Neural progenitor cell (in vitro differentiated cells): ENCODE results near the gene ASB15. TPM values are rescaled to one million over a fixed set of nuclear protein-coding genes. Genes with fewer than 3 reads are reported as not detected.

ENCODE experiments used
- DNase-seq: peaks from one replicate; pipeline ENCODE4 v3.0.0-alpha.2; 2016; ENCODE audit warnings: low spot score
- H2AFZ ChIP-seq: fragments of 200-600 bp; sonication (generic); replicated peaks from 2 replicates; pipeline ENCODE4 v1.6.1; 2016; ENCODE audit warnings: antibody characterized with exemption
- H3F3A ChIP-seq: fragments of 200-600 bp; sonication (generic); 2 replicates; pipeline ENCODE4 v1.6.1; 2016; ENCODE audit warnings: antibody characterized with exemption, low read depth
- H3K27ac ChIP-seq: fragments of 200-600 bp; sonication (generic); 2 replicates; pipeline ENCODE4 v1.5.1; 2016; ENCODE audit warnings: mild to moderate bottlenecking
- H3K27me3 ChIP-seq: fragments of 200-600 bp; sonication (generic); 2 replicates; pipeline ENCODE4 v1.6.1; 2016; ENCODE audit warnings: mild to moderate bottlenecking, moderate library complexity
- H3K36me3 ChIP-seq: fragments of 200-600 bp; sonication (generic); 2 replicates; pipeline ENCODE4 v1.5.1; 2016
- H3K4me1 ChIP-seq: fragments of 200-600 bp; sonication (generic); 2 replicates; pipeline ENCODE4 v1.6.1; 2016; ENCODE audit warnings: mixed run types
- H3K4me2 ChIP-seq: fragments of 200-600 bp; sonication (generic); 2 replicates; pipeline ENCODE4 v1.6.1; 2016
- H3K4me3 ChIP-seq: fragments of 200-600 bp; sonication (generic); 2 replicates; pipeline ENCODE4 v1.5.1; 2016
- H3K79me2 ChIP-seq: fragments of 200-600 bp; sonication (generic); 2 replicates; pipeline ENCODE4 v1.6.1; 2016; ENCODE audit warnings: low read depth
- H3K9ac ChIP-seq: fragments of 200-600 bp; sonication (generic); 2 replicates; pipeline ENCODE4 v1.6.1; 2016
- H3K9me3 ChIP-seq: fragments of 200-600 bp; sonication (generic); 2 replicates; pipeline ENCODE4 v1.5.1; 2016; ENCODE audit warnings: low read depth
- H4K20me1 ChIP-seq: fragments of 200-600 bp; sonication (generic); 2 replicates; pipeline ENCODE4 v1.6.1; 2016; ENCODE audit warnings: low read depth
- H3K27ac Mint-ChIP-seq: 3 replicates; pipeline ENCODE4 v1.8.0; 2021; ENCODE audit warnings: mixed read lengths
- H3K27me3 Mint-ChIP-seq: 2 replicates; pipeline ENCODE4 v1.8.0; 2022; ENCODE audit warnings: low read depth, mild to moderate bottlenecking, inconsistent platforms, moderate library complexity, mixed read lengths; ENCODE audit not compliant: insufficient read depth
- H3K36me3 Mint-ChIP-seq: 3 replicates; pipeline ENCODE4 v1.8.0; 2021; ENCODE audit warnings: mixed read lengths
- H3K4me1 Mint-ChIP-seq: 3 replicates; pipeline ENCODE4 v1.8.0; 2021; ENCODE audit warnings: mixed read lengths
- H3K4me3 Mint-ChIP-seq: 3 replicates; pipeline ENCODE4 v1.8.0; 2021; ENCODE audit warnings: mild to moderate bottlenecking, moderate library complexity, mixed read lengths
- H3K9me3 Mint-ChIP-seq: 3 replicates; pipeline ENCODE4 v1.8.0; 2020; ENCODE audit warnings: mixed read lengths
- EZH2 ChIP-seq: fragments of 200-600 bp; sonication (generic); IDR thresholded peaks from 2 replicates; pipeline ENCODE4 v1.6.1; 2017; ENCODE audit warnings: antibody characterized with exemption, mild to moderate bottlenecking, moderate library complexity
- EZH2phosphoT487 ChIP-seq: fragments of 200-600 bp; sonication (generic); IDR thresholded peaks from 2 replicates; pipeline ENCODE4 v1.6.1; 2017; ENCODE audit warnings: antibody characterized with exemption
- total RNA-seq: library from RNA; depleted of rRNA; stranded (reverse); fragments of >200 nt; gene quantifications from 2 replicates; pipeline ENCODE4 v1.2.3, GENCODE V29; 2015; ENCODE audit warnings: low replicate concordance
- TF ChIP-seq, protein P1 (sequence below): fragments of 200-600 bp; sonication (generic); IDR thresholded peaks from 2 replicates; pipeline ENCODE4 v1.5.1; 2017; ENCODE audit warnings: antibody characterized with exemption, mild to moderate bottlenecking

Gene ASB15
- total RNA-seq, 1 donor from 2014 or later: not detected

DNA sequence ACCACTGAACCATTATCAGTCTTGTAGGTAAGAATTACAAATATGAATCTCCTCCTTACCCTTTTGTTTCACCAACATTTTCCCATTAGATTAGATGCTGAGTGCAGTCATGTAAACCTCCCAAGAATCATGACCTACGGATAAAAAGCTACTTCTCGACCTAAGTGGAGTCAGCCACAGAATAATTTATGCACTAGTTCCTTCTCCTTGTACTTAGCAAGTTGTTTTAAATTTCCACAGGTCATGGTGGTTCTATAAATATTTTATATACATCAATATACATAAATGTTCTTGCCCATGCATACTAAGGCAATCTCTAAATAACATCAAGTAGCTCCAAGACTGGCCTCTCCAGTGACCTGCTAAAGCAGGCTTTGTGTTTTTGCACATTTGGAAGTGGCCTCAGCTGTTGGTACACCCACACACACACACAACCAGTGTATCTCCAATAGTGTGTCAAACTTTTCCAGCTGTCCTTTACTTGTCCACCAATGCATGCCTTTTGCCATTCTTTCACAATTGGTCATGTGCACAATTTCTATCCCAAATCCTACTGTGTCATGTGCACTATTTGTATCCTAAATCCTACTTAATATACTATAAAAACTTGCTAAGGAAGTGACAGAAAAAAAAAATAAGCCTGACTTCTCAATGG is 75.6 kb downstream of the ASB15 start:
- Histone ChIP-seq H3K79me2 (no peaks in the 10 kb centered on the region), H3K4me3 (no peak overlapping the region), H3K9ac (no peak overlapping the region), H3K4me2 (no peak overlapping the region), H2AFZ (no peak overlapping the region), H3K9me3 (no peaks in the 10 kb centered on the region), H3K27me3 (no peaks in the 10 kb centered on the region), H3F3A (no peaks in the 10 kb centered on the region), H3K27ac (no peak overlapping the region), H3K4me1 (peaks cover 12% of the 10 kb centered on the region), H3K36me3 (peaks cover 4% of the 10 kb centered on the region), H4K20me1 (no peaks in the 10 kb centered on the region)
- no peak overlapping the region for H3K27ac Mint-ChIP-seq
- no peak for DNase-seq
- H3K4me3 Mint-ChIP-seq: no peak overlapping the region
- H3K27me3 Mint-ChIP-seq: peaks cover under 1% of the 10 kb centered on the region
- TF ChIP-seq EZH2: no peak
- no peak for TF ChIP-seq EZH2phosphoT487
- TF ChIP-seq, protein P1, sequence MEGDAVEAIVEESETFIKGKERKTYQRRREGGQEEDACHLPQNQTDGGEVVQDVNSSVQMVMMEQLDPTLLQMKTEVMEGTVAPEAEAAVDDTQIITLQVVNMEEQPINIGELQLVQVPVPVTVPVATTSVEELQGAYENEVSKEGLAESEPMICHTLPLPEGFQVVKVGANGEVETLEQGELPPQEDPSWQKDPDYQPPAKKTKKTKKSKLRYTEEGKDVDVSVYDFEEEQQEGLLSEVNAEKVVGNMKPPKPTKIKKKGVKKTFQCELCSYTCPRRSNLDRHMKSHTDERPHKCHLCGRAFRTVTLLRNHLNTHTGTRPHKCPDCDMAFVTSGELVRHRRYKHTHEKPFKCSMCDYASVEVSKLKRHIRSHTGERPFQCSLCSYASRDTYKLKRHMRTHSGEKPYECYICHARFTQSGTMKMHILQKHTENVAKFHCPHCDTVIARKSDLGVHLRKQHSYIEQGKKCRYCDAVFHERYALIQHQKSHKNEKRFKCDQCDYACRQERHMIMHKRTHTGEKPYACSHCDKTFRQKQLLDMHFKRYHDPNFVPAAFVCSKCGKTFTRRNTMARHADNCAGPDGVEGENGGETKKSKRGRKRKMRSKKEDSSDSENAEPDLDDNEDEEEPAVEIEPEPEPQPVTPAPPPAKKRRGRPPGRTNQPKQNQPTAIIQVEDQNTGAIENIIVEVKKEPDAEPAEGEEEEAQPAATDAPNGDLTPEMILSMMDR: no peak
- no peaks in the 10 kb centered on the region for H3K4me1 Mint-ChIP-seq
- no peaks in the 10 kb centered on the region for H3K9me3 Mint-ChIP-seq
- peaks cover 9% of the 10 kb centered on the region for H3K36me3 Mint-ChIP-seq

DNA sequence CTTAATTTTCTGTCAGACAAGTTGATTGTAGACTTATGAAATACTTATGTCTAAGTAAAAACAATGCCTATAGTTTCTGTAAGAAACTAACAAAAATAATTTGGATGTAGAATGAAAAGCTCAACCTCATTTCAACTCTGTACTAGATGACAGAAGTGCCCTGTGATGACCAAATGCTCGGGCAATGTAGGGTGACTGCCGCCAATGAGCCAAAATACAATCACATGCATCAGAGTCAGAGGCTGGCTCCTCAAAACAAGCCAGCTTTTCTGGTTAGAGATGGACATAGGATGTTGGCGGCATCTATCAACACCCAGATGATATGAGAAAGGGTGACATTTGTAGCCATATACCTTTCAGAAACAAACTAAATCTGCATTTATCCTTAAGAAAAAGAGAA is 78.0 kb downstream of the ASB15 start:
- no peaks in the 10 kb centered on the region for H3K79me2 ChIP-seq
- H3K9me3 Mint-ChIP-seq: no peaks in the 10 kb centered on the region

DNA sequence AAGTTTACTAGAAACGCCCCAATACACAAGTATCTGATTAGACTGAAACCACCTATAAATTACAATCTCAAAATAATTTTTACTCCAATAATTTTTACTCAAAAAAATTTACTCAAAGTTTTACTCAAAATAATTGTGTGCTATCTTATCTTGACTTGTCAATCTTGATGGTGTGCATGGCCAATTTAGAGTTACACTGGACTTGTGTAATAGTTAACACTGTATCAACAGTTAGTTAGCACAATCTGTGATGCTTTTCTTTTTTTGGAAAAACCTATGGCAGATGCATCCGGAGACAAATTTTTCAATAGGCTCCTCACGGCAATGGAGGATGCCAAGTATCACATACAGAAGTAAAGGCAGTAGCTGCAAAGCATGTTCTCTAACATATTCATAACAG is 79.0 kb downstream of the ASB15 start:
- TF ChIP-seq, protein P1: no peak
- TF ChIP-seq EZH2 (no peak), EZH2phosphoT487 (no peak)
- H3K4me3 ChIP-seq: no peak overlapping the region

More for the DNA sequence above, 78.0 kb downstream of the ASB15 start:
- Mint-ChIP-seq H3K4me1 (no peaks in the 10 kb centered on the region), H3K36me3 (peaks cover 12% of the 10 kb centered on the region), H3K27me3 (no peaks in the 10 kb centered on the region), H3K27ac (no peak overlapping the region), H3K4me3 (no peak overlapping the region)
- Histone ChIP-seq H3K4me2 (no peak overlapping the region), H3K36me3 (peaks cover 11% of the 10 kb centered on the region), H3K9ac (no peak overlapping the region), H3F3A (peaks cover 10% of the 10 kb centered on the region), H2AFZ (no peak overlapping the region), H3K4me1 (peaks cover 5% of the 10 kb centered on the region), H3K27ac (no peak overlapping the region), H3K27me3 (no peaks in the 10 kb centered on the region), H3K9me3 (no peaks in the 10 kb centered on the region), H3K4me3 (no peak overlapping the region), H4K20me1 (no peaks in the 10 kb centered on the region)
- no peak for TF ChIP-seq EZH2phosphoT487
- TF ChIP-seq EZH2: no peak
- TF ChIP-seq, protein P1: no peak
- no peak for DNase-seq

More for the DNA sequence above, 79.0 kb downstream of the ASB15 start:
- no peaks in the 10 kb centered on the region for H3K9me3 Mint-ChIP-seq
- DNase-seq: no peak
- Histone ChIP-seq H3K27me3 (no peaks in the 10 kb centered on the region), H3K9ac (no peak overlapping the region), H3K4me1 (no peaks in the 10 kb centered on the region), H4K20me1 (no peaks in the 10 kb centered on the region), H3K9me3 (no peaks in the 10 kb centered on the region), H3K36me3 (peaks cover 11% of the 10 kb centered on the region), H3K27ac (no peak overlapping the region), H3K79me2 (no peaks in the 10 kb centered on the region), H2AFZ (no peak overlapping the region), H3K4me2 (no peak overlapping the region), H3F3A (peaks cover 10% of the 10 kb centered on the region)
- no peaks in the 10 kb centered on the region for H3K4me1 Mint-ChIP-seq
- peaks cover 12% of the 10 kb centered on the region for H3K36me3 Mint-ChIP-seq
- no peak overlapping the region for H3K27ac Mint-ChIP-seq
- no peaks in the 10 kb centered on the region for H3K27me3 Mint-ChIP-seq
- no peak overlapping the region for H3K4me3 Mint-ChIP-seq
